Sigmoid colon (tissue), 4 donors: ENCODE measurements around the gene CCL17.

Experiments
- CTCF ChIP-seq, 4 experiments: fragments of 450-650 bp in 3 of 4; fragments of 200-600 bp in 1 of 4; IDR thresholded peaks; one replicate each; pipeline ENCODE4 v1.5.1; 2016 to 2019; ENCODE audit warnings: antibody characterized with exemption in 4 of 4, mild to moderate bottlenecking in 3 of 4, moderate library complexity in 2 of 4
- EP300 ChIP-seq, 4 donors: sonication (generic); formaldehyde crosslinking; IDR thresholded peaks; one replicate each; pipeline ENCODE4 v1.6.1; 2017; ENCODE audit warnings: antibody characterized with exemption in 4 of 4
- POLR2A ChIP-seq, 2 donors: fragments of 450-650 bp; IDR thresholded peaks; one replicate each; pipeline ENCODE4 v1.6.1; 2016; ENCODE audit warnings: antibody characterized with exemption in 2 of 2, mild to moderate bottlenecking in 2 of 2, moderate library complexity in 2 of 2
- POLR2AphosphoS5 ChIP-seq, 4 donors: sonication (generic); formaldehyde crosslinking; IDR thresholded peaks; one replicate each; pipeline ENCODE4 v1.6.1; 2017; ENCODE audit warnings: antibody characterized with exemption in 4 of 4

- TF ChIP-seq CTCF (IDR thresholded peaks at IDR 0.05), result no peak
- TF ChIP-seq EP300 (IDR thresholded peaks at IDR 0.05), result no peak
- no peak for TF ChIP-seq POLR2AphosphoS5 (IDR thresholded peaks at IDR 0.05)
- TF ChIP-seq POLR2A (IDR thresholded peaks at IDR 0.05), result no peak
These were observed 47.5 kb downstream of the CCL17 start for GRCh38 chr16:57452021-57452420.
